GM19438 (cell line): ENCODE data around the gene GRAMD4.

Source experiments
- ATAC-seq: cut with Tn5 transposase; IDR thresholded peaks from one replicate; pipeline ENCODE4 v1.9.1; 2021; ENCODE audit warnings: low read depth; ENCODE audit not compliant: unreplicated experiment

Gene GRAMD4

GRCh38 chr22:46619830-46620501 lies at the start of gene GRAMD4:
Gene GRAMD4 (plus strand): TSS chr22:46620386. CDS start chr22:46626800, 6,414 bp downstream.
- no peak for ATAC-seq

GRCh38 chr22:46571642-46572250 lies 48.4 kb upstream of the GRAMD4 start:
- no peak for ATAC-seq

- no peak for ATAC-seq
Measured at GRCh38 chr22:46572911-46573780, 47.0 kb upstream of the GRAMD4 start.

GRCh38 chr22:46573781-46574437 lies 46.3 kb upstream of the GRAMD4 start:
- no peak for ATAC-seq

GRCh38 chr22:46574438-46574992 lies 45.7 kb upstream of the GRAMD4 start:
- no peak for ATAC-seq

- ATAC-seq = no peak
Measured at GRCh38 chr22:46574993-46575910, 44.9 kb upstream of the GRAMD4 start.

GRCh38 chr22:46575911-46576555 lies 44.2 kb upstream of the GRAMD4 start:
- no peak for ATAC-seq

GRCh38 chr22:46576556-46577367 lies 43.4 kb upstream of the GRAMD4 start:
- no peak for ATAC-seq

DNA sequence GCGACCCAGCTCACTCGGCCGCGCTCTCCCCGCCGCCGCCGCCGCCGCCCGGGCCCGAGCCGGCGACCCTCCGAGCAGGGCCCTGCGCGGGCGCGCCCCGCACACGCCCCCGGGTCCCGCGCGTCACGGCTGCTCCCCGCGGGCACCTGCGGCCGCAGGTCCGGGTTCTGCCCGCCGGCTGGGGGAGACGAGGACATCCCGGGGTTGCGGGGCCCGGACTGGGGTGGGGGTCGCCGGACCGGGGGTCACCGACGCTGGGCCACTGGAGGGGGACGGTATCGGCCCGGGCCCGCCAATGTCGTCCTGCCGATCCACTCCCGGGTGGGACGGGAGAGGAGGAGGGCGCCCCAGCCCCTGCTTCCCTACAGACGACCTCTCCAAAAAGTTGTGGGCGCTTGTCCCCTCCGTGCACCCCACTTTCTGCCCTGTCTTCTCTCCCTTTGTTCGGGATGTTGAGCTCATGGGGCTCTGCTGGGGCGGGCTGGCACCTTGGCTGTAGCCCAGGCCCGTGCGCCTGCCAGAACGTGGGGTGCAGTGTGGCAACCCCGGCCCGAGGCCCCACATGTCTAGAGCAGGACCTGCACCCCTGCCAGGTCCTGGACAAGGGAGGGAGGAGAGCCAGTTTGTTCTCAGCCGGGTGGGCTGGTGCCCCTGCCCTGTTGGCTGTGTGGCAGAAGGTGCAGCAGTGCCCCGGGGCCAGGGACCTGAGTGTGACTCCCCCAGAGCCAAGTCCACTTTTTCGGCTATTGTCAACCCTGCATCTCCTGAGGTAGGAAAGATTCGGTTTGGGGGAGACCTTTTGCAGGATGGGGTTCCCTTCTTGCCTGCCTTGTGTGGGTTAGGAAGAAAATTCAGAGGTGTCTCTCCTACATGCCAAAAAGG lies 42.6 kb upstream of the GRAMD4 start:
- ATAC-seq = no peak

GRCh38 chr22:46578251-46578823 lies 41.8 kb upstream of the GRAMD4 start:
- no peak for ATAC-seq

GRCh38 chr22:46578824-46579561 lies 41.2 kb upstream of the GRAMD4 start:
- ATAC-seq = no peak

GRCh38 chr22:46579751-46580449 lies 40.3 kb upstream of the GRAMD4 start:
- no peak for ATAC-seq

- no peak for ATAC-seq
Measured at GRCh38 chr22:46580940-46581537, 39.1 kb upstream of the GRAMD4 start.

DNA sequence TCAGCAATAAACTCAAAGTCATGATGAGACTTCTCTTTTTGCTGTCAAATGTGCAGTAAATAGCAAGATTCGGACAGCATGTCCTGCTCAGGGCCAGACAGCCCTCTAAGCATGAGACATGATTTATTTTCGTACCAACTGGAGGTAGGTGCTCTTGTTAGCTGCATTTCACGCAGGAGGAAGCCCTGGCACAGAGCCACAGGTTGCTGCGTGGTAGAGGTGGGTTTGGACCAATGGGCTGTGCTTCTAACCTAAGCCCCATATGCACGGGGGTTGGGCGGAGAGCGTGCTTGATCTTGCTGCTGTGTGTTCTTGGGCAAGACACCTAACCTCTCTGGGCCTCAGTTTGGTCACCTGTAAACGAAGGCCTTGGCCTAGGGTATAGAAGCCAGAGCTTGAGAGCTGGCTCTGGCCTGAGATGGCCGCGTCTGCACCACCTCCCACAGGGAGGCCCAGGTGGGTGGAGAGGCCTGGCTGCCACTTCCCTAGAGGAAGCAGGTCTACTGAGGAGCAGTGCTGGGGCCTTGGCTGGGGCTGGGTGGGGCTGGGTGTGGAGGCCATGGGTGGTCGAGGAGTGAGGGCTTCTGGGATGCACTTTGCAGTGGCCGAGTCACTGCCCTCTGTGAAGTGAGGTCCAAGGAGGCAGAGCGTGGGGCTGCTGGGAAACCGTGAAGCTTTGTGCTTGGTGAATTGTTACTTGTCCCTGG lies 38.5 kb upstream of the GRAMD4 start:
- ATAC-seq = no peak
